Ovary (tissue), 9 donors: ENCODE results near the gene PHF2. TPM values are rescaled to one million over a fixed set of nuclear protein-coding genes. Genes with fewer than 3 reads are reported as not detected.

ENCODE experiments used
- DNase-seq, 5 donors: peaks; one replicate each; pipeline ENCODE4 v3.0.0-alpha.2; 2019 to 2020
- H3K27ac ChIP-seq, 2 donors: fragments of 200-600 bp; one replicate each; pipeline versions ENCODE4 v1.5.1 to v1.8.0; 2019 to 2022
- H3K27me3 ChIP-seq: fragments of 200-600 bp; one replicate; pipeline ENCODE4 v1.8.0; 2022
- H3K36me3 ChIP-seq: fragments of 200-600 bp; sonication (generic); one replicate; pipeline ENCODE4 v1.5.1; 2019
- H3K4me1 ChIP-seq: one replicate; pipeline ENCODE4 v1.8.1; 2013; ENCODE audit warnings: mild to moderate bottlenecking, moderate library complexity; ENCODE audit not compliant: insufficient read depth
- H3K4me3 ChIP-seq: fragments of 200-600 bp; sonication (generic); one replicate; pipeline ENCODE4 v1.5.1; 2017
- H3K9me3 ChIP-seq, 2 donors: fragments of 200-600 bp in 1 of 2; sonication (generic) in 1 of 2; one replicate each; pipeline versions ENCODE4 v1.5.1 to v1.8.1; 2013 to 2019; ENCODE audit warnings: mild to moderate bottlenecking in 1 of 2, moderate library complexity in 1 of 2
- EP300 ChIP-seq: sonication (generic); formaldehyde crosslinking; IDR thresholded peaks from one replicate; pipeline ENCODE4 v1.6.1; 2017; ENCODE audit warnings: antibody characterized with exemption
- POLR2A ChIP-seq: fragments of 450-650 bp; IDR thresholded peaks from one replicate; pipeline ENCODE4 v1.6.1; 2017; ENCODE audit warnings: antibody characterized with exemption, mild to moderate bottlenecking, moderate library complexity
- WGBS, 3 donors: extraction: QIAGEN DNeasy Blood & Tissue Kit in 1 of 3; methylation state at CpG; one replicate each; pipeline versions ENCODE4 v1.1.5 to v1.1.7; 2013 to 2017; 5-methylcytosine and 5-hydroxymethylcytosine counted together
- intact Hi-C, 4 donors: fragments of 100-400 bp; cut with DNase I; formaldehyde crosslinking; loops; one replicate each; pipeline versions ENCODE4 v1.11.0 to v1.15.1; 2022 to 2023
- polyA plus RNA-seq, 2 donors: library from polyadenylated mRNA; stranded (reverse); fragments of 200-250 nt in 1 of 2; fragments of 350-450 nt in 1 of 2; fragmentation: Illumina TruSeq in 1 of 2; extraction: RNeasy Lipid Tissue Mini Kit (QIAGEN cat#74804) in 1 of 2; gene quantifications; one replicate each; pipeline ENCODE4 v1.2.3, GENCODE V29; 2013 to 2014
- total RNA-seq, 7 donors: library from RNA; depleted of rRNA in 2 of 7; stranded (reverse); fragments of >200 nt in 2 of 7; fragmentation: NEBNext Ultra II Directional in 3 of 7; extraction: Animal tissue kit (Norgen Biotek cat#: 25700) in 3 of 7; gene quantifications; one replicate each; pipeline versions ENCODE4 v1.1.0 to v1.2.4, GENCODE V29; 2016 to 2023
- TF ChIP-seq, protein P1 (sequence below), 3 donors: fragments of 450-650 bp in 2 of 3; fragments of 200-600 bp in 1 of 3; IDR thresholded peaks; one replicate each; pipeline versions ENCODE4 v1.5.1 to v1.8.0; 2016 to 2022; ENCODE audit warnings: antibody characterized with exemption in 3 of 3, mild to moderate bottlenecking in 1 of 3
- donor health status: DM: no; HTN: no; CAD: no; lungs with moderate emphysema.
- donor health status: DM: no; HTN: no; CAD: no.
- donor health status: Bipolar disorder and iron deficiency.
- donor health status: DM: yes; HTN: yes; CAD: no.
- donor health status: DM: no; HTN: no; CAD: no.
- donor health status: DM: yes; HTN: yes; CAD: no.

PHF2 gene
- total and polyA plus RNA-seq, 9 donors = 20.3 to 50.1 (median 39.7) TPM

DNA sequence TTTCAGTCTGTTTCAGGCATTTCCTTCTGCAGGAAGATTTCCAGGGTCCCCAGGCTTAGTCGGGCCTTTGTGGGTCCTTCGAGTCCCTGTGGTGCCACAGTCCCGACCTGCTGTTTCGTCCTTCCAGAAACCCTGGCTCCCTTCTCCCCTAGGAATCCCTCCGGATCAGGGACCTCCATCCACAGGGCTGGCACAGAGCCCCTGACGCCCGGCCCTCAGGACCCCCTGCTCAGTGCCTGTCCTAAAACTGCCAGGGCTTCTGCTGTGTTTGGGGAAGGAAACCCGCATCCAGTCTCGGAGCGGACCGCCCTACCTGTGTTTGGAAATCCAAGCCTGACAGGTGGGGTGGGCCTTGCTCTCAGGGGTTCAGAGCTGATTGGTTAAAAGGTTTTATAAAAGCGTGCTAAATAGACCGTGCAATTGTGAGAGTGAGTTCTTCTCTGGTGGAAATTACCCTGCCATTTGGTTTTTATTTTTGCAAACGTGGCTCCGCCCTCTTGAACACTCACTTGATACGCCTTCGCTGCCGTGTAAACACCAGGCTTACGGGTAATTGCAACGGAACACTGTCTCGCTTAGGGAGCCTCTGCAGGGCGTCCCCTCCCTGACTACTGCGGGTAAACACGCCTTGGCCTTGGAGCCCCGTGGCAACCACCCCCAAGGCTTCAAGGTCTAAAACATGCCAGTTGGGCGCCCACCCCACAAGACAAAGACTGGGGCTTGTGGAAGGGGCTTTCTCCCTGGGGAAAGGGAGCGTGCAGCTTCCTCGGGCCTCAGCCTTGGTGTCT, 121.2 kb downstream of the PHF2 start:
- no peak for DNase-seq
- WGBS, 3 donors = 83 to 88% (median 85%) methylated on average over 28 of the region's 28 CpGs
- intact Hi-C loops = no loop called here
- Histone ChIP-seq H3K27me3 (no peaks in the 10 kb centered on the region), H3K4me1 (no peaks in the 10 kb centered on the region), H3K9me3 (no peaks in the 10 kb centered on the region), H3K27ac (no peak overlapping the region), H3K36me3 (no peaks in the 10 kb centered on the region), H3K4me3 (no peak overlapping the region)
- TF ChIP-seq POLR2A = no peak
- TF ChIP-seq, protein P1, sequence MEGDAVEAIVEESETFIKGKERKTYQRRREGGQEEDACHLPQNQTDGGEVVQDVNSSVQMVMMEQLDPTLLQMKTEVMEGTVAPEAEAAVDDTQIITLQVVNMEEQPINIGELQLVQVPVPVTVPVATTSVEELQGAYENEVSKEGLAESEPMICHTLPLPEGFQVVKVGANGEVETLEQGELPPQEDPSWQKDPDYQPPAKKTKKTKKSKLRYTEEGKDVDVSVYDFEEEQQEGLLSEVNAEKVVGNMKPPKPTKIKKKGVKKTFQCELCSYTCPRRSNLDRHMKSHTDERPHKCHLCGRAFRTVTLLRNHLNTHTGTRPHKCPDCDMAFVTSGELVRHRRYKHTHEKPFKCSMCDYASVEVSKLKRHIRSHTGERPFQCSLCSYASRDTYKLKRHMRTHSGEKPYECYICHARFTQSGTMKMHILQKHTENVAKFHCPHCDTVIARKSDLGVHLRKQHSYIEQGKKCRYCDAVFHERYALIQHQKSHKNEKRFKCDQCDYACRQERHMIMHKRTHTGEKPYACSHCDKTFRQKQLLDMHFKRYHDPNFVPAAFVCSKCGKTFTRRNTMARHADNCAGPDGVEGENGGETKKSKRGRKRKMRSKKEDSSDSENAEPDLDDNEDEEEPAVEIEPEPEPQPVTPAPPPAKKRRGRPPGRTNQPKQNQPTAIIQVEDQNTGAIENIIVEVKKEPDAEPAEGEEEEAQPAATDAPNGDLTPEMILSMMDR (IDR thresholded peaks at IDR 0.05) = no peak
- TF ChIP-seq EP300 = no peak

DNA sequence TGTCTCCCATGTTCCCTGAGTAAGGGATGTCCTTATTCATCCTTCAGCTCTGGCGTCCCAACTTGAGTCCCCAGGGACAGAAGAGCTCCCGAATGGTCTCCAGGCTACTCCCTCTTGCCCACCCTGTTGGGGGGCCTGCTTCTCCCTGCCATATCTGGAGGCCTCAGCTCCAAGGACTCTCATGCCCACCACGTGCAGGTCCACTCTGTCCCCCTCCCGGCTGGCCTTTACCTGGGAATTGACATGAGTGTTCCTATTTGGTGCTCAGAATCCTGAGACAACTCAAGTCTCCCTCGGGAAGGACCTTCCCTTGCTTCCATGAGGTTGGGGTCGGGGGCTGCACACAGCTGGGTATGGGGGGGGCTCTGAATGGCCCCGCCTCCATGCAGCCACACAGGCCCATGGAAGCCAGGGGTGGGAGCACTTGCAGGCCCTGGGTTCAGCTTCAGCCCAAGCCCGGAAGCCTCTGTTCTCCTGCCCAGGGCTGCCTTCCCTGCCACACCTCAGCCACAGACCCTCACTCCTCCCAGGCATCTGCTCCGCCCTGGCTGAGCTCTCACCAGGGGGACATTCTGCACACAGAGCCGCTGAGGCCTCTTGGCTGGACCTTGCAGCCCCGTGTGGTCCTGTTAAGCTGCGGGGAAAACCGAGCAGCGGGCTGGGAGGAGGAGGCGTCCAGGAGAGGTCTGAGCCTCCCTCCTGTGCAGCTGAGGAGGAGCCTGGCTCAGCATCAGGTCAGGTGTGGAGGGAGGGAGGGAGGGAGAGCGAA, 121.9 kb downstream of the PHF2 start:
- Histone ChIP-seq H3K27me3 (no peaks in the 10 kb centered on the region), H3K36me3 (no peaks in the 10 kb centered on the region), H3K4me3 (no peak overlapping the region), H3K9me3 (no peaks in the 10 kb centered on the region), H3K4me1 (no peaks in the 10 kb centered on the region), H3K27ac (no peak overlapping the region)
- intact Hi-C loops = no loop called here
- 66 to 70% (median 69%) methylated on average over 14 to 16 of the region's 16 CpGs for WGBS, 3 donors
- TF ChIP-seq POLR2A (no peak), EP300 (no peak)
- TF ChIP-seq, protein P1 (IDR thresholded peaks at IDR 0.05) = no peak
- no peak for DNase-seq

DNA sequence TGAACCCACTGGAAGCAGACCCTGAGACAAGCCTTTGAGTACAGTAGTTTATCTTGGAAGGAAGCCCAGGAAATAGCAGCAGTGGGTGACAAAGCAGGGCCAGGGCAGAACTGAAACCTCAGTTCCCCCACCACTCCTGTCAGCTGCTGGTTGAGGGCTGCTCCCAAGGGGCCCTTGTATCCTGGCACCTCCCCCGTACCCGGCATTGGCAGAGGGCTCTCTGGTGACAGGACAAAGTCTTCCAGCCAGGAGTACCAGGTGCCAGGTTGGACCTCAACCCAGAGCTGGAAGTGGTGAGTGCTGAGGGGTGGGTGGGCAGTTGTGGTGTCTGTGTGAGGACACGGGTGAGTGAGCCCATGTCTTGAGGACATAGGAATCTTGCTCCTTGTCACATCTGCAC, 123.3 kb downstream of the PHF2 start:
- Histone ChIP-seq H3K27me3 (no peaks in the 10 kb centered on the region), H3K4me1 (no peaks in the 10 kb centered on the region), H3K9me3 (no peaks in the 10 kb centered on the region), H3K36me3 (no peaks in the 10 kb centered on the region), H3K27ac (no peak overlapping the region), H3K4me3 (no peak overlapping the region)
- 74 to 88% (median 85%) methylated on average over 3 of the region's 3 CpGs for WGBS, 3 donors
- intact Hi-C loops = no loop called here
- TF ChIP-seq, protein P1 (IDR thresholded peaks at IDR 0.05) = no peak
- TF ChIP-seq EP300 = no peak
- no peak for TF ChIP-seq POLR2A
- DNase-seq = no peak

- TF ChIP-seq EP300 (no peak), POLR2A (no peak)
- TF ChIP-seq, protein P1 (IDR thresholded peaks at IDR 0.05) = no peak
- no peaks in the 10 kb centered on the region for H3K9me3 ChIP-seq
- no peak overlapping the region for H3K27ac ChIP-seq
- H3K4me3 ChIP-seq = no peak overlapping the region
- WGBS, 3 donors = 74 to 82% (median 82%) methylated on average over 16 of the region's 16 CpGs
- no peak for DNase-seq
- H3K36me3 ChIP-seq = no peaks in the 10 kb centered on the region
- intact Hi-C loops = no loop called here
- no peaks in the 10 kb centered on the region for H3K4me1 ChIP-seq
- no peaks in the 10 kb centered on the region for H3K27me3 ChIP-seq
Measured at GRCh38 chr9:93701494-93702218, 125.3 kb downstream of the PHF2 start.
